HG02852 (cell line): ENCODE data around the gene ZNF664.

ENCODE experiments used
- ATAC-seq: cut with Tn5 transposase; IDR thresholded peaks from one replicate; pipeline ENCODE4 v1.9.1; 2021; ENCODE audit warnings: mild to moderate bottlenecking, moderate library complexity; ENCODE audit not compliant: unreplicated experiment

ZNF664 gene

DNA sequence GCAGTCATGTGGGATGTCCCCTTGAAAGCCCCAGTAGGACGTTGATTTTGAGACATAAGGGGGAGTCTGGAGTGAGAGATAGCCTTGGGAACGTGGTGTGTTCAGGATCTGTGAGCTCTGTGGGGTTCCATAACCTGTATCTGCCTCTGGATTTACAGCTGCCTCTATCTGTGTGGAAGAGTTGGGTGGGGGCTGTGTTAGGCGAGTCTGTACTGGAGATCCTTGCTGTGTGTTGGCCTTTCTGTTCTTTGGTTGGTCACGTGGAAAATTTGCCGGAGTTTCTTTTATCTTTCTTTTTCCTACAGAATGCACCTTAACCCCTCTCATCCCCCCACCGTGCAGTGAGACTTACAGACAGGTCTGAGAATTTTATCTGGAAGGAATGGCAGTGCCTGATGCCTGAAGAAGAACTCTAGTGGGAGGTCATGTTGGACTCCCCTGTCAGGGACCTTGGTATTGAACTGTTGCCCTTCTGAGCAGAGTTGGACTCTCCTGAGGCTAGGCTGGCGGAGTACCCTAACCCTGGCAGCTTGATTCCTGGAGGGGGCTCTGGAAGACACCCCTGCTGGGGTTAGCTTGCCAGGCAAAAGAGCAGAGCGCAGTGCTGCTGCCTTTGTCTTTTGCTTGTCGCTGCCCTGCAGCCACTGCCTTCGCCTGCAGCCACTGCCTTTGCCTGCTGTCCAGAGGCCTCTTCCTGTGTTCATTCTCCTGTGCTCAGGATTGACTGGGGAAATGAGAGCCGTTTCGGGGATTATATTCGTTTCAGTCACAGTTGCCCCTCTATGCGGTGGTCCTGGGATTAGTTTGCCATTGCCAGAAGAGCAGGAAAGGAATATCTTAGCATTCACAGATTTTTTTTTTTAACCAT is 34.1 kb downstream of the ZNF664 start:
- no peak for ATAC-seq

DNA sequence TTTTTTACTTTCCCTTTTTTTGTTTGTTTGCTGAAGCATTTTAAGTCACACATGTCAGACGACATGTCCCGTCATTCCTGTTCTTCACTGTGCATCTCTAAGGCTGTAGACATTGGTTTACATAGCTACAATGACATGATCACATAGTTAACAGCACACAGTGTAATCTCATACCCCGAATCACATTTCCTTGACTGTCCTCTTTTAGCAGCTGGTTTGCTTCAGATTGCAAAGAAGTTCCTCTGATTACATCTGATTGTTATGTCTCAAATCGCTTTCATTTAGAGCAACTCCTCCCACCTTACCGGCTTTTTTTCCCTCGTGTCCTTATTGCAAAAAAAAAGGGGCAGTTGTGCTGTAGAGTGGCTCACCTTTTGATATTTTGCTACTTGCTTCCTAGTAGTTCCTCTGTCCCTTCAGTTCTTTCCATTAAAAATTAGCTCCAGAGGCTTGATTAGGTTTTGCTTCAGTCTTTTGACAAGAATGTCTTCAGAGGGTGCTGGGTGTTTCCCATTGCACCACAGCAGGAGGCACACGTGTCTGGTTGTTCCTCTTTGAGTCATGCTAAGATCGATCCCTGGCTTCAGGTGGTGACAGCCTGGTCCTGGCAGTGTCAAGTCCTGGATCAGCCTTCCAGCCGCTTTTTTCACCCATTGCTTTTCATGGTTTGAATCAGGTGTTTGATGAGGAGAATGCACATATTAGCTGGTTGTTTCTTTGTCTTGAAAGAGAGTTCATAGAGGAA is 35.0 kb downstream of the ZNF664 start:
- no peak for ATAC-seq

DNA sequence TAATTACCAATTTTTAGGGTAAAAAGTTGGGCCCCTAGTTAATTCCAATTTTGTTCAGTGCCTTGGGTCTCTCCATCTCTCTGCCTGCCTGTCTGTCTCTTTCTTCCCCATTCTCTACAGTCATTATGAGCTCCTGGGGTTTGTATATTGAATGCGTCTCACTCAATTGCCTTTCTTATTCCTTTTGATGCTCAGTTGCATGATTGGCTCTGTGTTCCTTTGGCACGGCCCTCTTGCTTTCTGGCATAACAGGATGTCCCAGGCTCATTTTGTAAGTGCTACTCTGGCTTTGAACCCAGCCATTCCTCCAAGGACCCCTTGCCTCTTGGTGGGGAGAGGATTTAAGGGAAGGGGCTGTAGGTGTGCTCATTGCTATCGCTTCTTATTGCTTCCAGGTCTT is 35.6 kb downstream of the ZNF664 start:
- no peak for ATAC-seq

GRCh38 chr12:124009781-124010180 is 36.8 kb downstream of the ZNF664 start:
- no peak for ATAC-seq

- ATAC-seq: no peak
Measured at GRCh38 chr12:124010687-124011086, 37.7 kb downstream of the ZNF664 start.

GRCh38 chr12:124011435-124012115 is 38.6 kb downstream of the ZNF664 start:
- ATAC-seq: no peak

GRCh38 chr12:124013073-124013472 is 40.1 kb downstream of the ZNF664 start:
- no peak for ATAC-seq

DNA sequence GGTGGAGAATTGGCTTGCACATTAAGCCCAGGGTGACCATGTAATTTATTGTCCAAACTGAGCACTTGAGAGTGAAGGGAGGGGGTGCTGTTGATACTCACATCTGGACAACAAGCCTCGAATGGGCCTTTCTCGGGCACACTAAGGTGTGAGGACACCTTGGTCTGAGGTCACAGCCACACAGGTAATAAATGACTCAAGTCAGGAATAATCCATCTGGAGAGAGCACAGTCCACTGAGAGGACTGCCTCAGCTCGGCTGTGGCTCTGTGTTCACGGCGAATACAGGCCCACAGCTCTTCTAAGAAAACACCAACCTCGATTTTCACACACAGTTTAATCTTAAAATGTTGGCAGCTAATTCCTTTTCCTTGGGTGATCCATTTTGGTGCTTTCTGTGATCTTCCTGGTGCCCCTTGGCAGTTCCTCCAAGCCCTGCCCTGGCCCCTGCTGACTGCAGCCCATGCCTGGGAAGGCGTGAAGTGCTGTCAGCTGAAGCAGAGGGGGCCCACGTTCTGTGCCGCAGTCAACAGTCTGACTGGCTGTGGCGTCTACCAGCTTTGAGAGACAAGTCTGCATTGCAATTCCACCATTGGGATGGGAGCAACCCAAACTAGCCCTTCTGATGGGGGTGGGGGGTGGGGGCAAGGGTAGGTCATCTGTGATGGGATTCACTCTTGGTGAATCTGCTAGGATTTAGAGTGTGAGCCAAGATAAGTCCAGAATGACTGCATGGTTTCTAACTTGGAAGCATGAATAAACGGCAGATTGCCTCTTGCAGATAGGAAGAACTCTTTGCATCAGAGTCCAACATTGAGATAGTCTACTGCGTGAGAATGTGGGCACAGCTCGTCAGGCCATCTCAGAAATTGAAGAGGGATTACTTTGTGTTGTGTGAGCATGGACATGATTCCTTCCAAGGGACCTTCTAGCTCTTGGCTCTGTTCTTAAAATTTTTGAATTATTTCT is 42.8 kb downstream of the ZNF664 start:
- ATAC-seq: no peak

DNA sequence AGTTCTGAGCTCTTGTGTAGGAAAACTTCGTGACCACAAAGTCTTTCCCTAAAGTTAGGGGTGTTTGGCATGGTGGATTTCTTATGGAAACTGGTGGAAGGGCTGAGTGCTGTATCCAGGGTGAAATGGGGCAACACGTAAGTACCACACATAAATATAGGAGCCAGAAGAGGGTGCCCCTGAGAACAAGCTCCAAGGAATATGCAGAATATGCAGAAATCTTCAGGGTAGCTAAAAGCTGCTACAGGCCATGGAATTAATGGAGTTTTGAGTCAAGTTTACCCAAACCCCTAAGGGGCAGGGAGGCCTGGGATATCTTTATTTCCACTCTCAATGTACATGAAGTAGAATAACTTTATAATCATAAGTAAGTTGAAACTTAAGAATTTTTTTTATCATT is 44.0 kb downstream of the ZNF664 start:
- no peak for ATAC-seq

- no peak for ATAC-seq
Measured at GRCh38 chr12:124018539-124018938, 45.5 kb downstream of the ZNF664 start.

GRCh38 chr12:124019115-124019514 is 46.1 kb downstream of the ZNF664 start:
- ATAC-seq: no peak

GRCh38 chr12:124020514-124020949 is 47.5 kb downstream of the ZNF664 start:
- ATAC-seq: no peak

- ATAC-seq: no peak
Measured at GRCh38 chr12:124021007-124021406, 48.0 kb downstream of the ZNF664 start.

DNA sequence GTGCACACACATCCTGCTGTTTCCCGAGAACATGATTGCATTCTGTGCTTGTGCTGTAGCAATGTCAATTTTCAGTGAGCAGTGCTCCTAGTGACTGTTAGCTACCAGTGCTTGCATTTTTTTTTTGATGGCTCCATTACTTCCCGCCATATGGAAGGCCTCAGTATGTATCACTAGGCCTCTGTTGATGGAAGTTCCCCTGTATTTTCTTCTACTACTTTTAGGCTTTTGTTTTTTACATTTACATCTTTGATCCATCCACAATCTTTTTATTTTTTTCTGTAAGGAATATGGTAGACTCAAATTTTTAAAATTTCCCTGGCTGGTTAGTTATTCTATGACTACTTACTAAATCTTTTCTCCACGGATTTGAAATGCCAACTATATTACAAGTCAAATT is 49.1 kb downstream of the ZNF664 start:
- ATAC-seq: no peak

DNA sequence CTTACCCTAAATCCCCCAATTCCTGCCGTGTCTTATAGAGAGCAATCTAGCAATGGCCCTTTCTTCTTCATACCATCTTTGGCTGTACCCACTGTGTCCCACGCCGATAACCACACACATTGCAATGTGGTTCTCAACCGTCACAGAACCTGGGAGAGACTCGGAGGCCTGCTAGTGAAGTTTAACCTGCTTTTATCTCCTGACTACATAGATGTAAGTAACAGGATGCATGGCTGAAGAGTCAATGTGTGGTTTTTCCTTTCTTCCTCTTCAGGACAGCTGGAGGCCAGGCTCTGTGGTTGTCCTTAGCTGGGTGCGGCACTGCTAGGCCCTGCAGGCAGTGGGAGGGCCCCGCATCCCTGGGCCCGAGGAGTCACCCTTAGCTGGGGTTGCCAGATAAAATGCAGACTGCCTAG is 51.3 kb downstream of the ZNF664 start:
- ATAC-seq: no peak

DNA sequence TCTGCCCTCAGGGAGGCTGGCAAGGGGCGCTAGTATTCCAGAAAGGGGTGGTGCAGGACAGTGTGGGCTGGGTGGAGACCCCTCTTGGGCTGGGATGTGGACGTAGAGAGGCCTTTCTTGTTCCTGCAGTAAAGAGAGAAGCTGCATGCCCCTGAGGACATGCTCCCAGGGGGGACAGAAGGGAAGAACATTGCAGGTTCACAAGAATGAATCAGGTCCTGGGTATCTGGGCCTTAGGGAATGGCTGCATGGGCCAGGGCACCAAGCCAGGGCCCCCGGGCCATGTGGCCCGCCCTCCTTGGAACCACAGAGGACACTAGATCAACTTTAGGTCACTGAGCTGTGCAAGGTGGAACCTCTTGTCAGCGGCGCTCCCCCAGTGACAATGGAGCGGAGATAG is 51.8 kb downstream of the ZNF664 start:
- no peak for ATAC-seq

DNA sequence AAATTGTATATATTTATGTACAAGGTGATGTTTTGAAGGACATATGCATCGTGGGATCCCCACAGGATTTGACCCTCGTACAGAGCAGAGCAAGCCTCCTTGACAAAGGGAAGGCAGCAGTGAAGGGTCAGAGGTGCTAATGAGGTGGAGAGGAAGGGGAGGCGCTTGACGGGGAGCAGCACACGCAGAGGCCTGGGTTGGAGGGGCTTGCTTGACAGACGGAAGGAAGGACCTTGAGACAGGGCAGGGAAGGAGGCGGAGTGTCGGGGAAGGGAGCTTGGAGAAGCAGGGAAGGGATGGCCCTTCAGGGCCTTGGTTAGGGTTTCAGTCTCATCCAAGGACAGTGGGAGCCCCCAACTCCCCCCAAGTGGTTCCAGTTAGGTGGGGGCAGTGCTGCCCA is 52.6 kb downstream of the ZNF664 start:
- ATAC-seq: no peak

- no peak for ATAC-seq
Measured at GRCh38 chr12:124026755-124027745, 54.0 kb downstream of the ZNF664 start.
